A673 (cell line): Measurements from ENCODE around the gene USP14.

Experiments used
- EZH2 ChIP-seq: fragments of 200-600 bp; sonication (generic); IDR thresholded peaks from 2 replicates; pipeline ENCODE4 v1.6.1; 2017; ENCODE audit warnings: borderline replicate concordance, low read depth, mild to moderate bottlenecking, mixed read lengths, antibody characterized with exemption, low read length; ENCODE audit not compliant: poor library complexity, severe bottlenecking
- TF ChIP-seq, protein P1 (sequence below): fragments of 300-800, 200-600 bp; sonication (generic); conservative IDR thresholded peaks from 2 replicates; pipeline ENCODE4 v1.5.1; 2017; ENCODE audit warnings: low read depth, mild to moderate bottlenecking, antibody characterized with exemption, low read length, moderate library complexity, mixed read lengths

DNA sequence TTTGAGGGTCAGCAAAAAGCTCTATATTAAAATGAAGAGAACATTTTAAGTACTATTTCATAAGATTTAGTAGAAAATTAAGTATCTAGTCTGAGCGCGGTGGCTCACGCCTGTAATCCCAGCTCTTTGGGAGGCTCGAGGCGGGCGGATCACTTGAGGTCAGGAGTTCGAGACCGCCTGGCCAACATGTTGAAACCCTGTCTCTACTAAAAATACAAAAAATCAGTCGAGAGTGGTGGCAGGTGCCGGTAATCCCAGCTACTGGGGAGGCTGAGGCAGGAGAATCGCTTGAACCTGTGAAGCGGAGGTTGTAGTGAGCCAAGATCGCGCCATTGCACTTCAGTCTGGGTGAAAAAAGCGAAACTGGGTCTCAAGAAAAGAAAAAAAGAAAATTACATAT is 1.6 kb downstream of the USP14 start:
- TF ChIP-seq, protein P1, sequence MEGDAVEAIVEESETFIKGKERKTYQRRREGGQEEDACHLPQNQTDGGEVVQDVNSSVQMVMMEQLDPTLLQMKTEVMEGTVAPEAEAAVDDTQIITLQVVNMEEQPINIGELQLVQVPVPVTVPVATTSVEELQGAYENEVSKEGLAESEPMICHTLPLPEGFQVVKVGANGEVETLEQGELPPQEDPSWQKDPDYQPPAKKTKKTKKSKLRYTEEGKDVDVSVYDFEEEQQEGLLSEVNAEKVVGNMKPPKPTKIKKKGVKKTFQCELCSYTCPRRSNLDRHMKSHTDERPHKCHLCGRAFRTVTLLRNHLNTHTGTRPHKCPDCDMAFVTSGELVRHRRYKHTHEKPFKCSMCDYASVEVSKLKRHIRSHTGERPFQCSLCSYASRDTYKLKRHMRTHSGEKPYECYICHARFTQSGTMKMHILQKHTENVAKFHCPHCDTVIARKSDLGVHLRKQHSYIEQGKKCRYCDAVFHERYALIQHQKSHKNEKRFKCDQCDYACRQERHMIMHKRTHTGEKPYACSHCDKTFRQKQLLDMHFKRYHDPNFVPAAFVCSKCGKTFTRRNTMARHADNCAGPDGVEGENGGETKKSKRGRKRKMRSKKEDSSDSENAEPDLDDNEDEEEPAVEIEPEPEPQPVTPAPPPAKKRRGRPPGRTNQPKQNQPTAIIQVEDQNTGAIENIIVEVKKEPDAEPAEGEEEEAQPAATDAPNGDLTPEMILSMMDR: no peak
- TF ChIP-seq EZH2: no peak
